GM08714 (cell line): Measurements from ENCODE around the gene RTRAF.

Source experiments
- H3K4me3 ChIP-seq: fragments of 200-500 bp; sonication (Bioruptor generic); 2 replicates; pipeline ENCODE4 v1.5.1; 2014; ENCODE audit warnings: mild to moderate bottlenecking, low read length, inconsistent platforms
- ZNF274 ChIP-seq: IDR thresholded peaks from 2 replicates; pipeline ENCODE4 v1.6.1; 2012; ENCODE audit warnings: mild to moderate bottlenecking, low read depth, low read length

Gene RTRAF

DNA sequence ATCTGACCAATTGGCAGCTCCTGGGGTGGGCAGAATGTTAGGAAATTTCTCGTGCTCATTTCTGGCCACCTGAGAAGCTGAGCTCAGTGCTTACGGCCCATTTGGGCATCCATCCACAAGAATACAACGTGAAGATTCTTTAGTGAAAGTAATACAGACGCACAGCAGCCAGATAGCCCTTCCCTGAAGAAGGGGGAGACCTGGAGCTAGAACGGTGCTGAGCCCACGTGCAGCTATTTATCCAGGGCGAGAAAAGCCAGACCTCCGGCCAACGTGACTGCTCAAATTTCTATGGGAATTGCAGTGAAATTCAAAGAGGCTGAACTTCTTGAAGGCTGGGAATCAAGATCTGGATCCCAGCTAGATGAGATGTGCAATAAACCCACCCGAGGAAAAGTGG is 58.8 kb downstream of the RTRAF start:
- no peak overlapping the region for H3K4me3 ChIP-seq
- TF ChIP-seq ZNF274, result no peak

DNA sequence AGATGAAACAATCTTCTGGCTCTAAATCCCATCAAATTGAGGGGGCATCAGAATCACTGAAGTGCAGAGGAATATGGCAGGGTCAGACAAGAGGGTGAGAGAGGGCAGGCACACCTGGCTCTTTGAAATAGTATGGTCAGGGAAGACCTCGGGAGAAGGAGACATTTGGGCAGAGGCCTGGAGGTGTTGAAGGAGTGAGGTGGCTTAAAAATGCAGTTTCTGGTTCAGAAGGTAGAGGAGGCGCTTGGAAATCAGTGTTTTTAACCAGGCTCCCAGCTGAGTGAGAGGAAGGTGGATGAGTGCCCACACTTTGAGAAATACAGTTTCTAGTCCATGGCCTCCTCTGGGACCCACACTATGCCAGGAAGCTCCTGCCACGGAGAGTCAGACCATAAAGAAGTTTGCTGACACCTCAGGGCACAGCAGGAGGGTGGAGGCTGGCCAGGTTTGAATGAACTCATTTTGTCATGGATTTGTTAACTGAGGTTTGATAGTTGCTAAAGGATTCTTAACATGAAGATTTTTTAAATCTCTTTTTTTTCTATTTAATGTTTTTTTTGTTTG is 59.4 kb downstream of the RTRAF start:
- no peak for TF ChIP-seq ZNF274
- H3K4me3 ChIP-seq, result no peak overlapping the region

DNA sequence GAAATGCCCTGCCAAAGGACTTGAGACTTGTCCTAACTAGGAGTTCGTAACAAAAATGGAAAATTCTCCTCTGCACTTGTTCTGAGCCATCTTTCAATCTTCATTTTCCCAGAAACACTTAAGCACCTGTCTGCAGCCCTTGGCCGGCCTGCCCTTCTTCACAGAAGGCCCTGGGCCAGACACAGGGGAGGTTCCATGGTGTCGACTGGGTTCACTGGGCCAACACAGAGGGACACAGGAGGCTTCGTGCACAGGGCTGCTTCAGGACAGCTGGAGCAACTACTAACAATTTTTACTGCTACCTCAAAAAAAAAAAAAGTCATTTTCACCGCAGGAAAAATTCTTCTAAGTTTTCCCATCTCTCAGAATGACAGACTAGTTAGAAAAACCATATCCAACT is 59.9 kb downstream of the RTRAF start:
- H3K4me3 ChIP-seq, result no peak overlapping the region
- TF ChIP-seq ZNF274, result no peak

DNA sequence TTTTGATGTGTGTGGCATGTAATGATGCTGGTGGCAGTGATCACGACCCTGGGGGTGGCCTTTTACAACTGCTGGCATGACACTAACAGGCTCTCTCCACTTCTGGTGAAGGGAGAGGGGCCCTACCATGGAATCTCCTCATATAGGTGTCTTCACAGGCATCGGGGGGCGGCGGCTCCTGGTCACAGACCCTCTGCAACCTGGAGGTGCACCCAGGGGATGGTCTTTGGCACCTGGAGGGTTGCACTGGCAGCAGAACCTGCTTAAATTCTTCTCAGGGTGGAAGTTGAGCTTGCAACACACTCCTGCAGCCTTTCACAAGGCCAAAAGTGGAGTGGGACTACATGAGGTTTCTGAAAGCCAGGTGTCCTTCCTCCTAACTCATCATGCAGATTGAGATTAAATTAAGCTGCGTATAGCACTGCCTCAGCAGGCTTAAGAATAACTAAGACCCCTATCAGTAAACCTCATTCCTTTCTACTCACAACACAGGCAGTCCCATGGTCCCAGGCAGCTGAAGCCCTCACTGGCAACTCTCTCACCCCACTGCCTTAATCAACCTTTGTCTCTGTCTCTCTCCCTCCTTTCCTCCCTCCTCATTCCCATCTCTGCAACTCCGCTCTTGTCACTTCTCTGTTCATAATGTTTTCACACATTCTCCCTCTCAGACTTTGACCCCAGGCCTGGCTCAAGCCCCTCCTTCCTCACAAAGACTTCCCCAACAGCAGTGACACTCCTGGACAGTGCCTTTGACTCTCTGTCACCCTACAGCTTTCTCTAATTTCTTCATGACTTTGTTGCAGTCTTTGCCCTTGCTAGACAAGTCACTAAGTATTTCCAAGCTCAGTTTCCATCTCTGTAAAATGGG is 60.6 kb downstream of the RTRAF start:
- no peak for TF ChIP-seq ZNF274

DNA sequence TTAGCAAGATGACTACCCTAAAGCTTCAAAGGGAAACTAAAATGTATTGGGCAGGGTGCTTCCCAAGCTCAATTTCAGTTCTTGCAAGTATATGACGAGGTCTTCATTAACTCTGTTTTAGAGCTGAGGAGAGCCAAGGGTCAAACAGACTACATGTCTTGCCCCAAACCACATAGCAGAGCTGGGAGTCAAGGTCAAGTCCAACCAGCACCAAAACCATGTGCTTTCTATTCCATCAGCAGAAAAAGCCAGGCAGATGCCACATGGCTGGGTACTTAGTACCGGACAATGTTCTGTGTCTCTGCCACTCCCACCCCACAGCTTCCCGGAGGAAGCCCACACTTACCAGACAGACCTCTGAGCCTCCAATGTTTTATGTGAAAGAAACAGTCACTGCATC is 61.9 kb downstream of the RTRAF start:
- no peak for TF ChIP-seq ZNF274
- no peak overlapping the region for H3K4me3 ChIP-seq

More for the DNA sequence above, 60.6 kb downstream of the RTRAF start:
- no peak overlapping the region for H3K4me3 ChIP-seq

DNA sequence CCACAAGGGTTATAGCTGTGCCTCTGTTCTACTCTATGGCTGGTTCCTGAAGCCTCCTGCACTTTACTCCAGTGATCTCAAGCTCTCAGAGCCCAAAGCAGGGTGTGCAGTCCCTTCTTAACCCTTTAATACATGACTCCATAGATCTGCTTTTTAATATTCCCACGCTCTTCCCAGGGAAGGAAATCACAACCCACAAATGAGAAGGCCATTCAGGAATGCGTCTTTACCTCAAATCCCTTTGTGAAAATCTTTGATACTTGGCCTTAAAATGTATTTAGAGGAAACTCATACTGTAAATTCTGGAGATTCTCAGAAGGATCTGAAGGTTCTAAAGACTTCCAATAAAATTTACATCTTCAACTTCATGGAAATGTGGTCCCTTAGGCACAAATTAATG is 62.5 kb downstream of the RTRAF start:
- no peak for TF ChIP-seq ZNF274

DNA sequence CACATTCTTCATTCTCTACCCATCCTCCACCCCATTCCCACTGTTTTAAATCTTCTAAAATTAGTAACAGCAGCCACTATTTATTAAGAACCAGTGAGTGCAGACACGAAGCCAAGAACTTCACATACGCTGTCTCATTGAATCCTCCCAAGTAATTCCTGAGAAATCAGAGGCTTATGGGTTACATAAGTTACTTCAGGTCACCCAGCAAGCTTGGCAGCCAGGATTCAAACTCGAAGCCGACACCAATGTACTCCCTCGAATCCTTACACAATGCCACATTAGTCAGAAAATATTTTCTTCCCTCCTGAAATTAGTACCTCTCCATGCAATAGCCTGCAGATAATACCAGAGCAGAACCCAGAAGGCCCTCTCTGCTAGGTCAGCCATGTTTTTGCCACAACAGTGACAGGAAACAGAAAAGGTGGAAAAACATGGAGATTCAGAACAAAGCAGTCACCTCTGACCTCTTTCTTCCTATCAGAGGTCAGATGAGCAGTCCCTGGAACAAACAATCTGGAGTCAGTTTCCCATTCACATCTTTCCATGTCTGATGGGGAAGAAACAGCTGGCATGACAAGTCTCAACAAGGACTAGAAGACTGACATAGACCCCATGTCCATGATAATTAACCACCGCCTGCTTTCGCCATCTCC is 63.1 kb downstream of the RTRAF start:
- no peak overlapping the region for H3K4me3 ChIP-seq
- no peak for TF ChIP-seq ZNF274

More for the DNA sequence above, 62.5 kb downstream of the RTRAF start:
- H3K4me3 ChIP-seq, result no peak overlapping the region

DNA sequence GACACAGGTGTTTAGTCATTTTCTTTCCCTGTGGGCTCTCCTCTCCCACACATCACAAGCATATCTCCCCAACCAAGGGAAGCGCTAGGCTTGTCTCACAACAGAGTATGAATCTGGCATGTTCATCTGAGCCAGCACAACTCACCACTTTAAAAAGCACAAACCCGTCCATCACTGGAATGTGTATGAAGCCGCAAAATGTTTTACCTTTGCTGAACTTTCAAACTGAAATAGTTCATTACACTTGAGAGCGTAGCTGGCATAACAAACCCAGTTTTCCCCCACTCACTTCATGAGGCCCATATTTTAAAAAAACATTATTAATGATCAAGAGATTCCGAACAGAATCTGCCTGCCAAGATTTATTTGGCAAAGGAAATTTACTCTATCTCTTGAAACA is 63.7 kb downstream of the RTRAF start:
- H3K4me3 ChIP-seq, result no peak overlapping the region
- TF ChIP-seq ZNF274, result no peak

DNA sequence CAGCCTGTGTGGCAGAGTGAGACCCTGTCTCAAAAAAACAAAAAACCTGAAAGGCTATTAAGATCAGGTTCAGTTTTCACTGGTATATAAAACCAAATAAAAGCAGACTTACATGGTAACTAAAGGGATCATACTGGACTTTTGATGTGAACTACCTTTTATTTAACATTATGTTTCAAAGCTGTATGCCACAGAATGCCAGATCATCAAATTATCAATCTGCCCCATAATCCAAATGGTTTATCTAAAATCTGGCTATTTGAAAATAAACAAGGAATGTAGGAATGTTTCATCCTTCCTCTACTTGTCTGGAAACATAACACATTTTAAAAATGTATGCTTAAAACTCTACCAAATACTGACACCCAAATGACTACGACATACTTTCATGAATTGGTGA is 65.3 kb downstream of the RTRAF start:
- TF ChIP-seq ZNF274, result no peak
- no peak overlapping the region for H3K4me3 ChIP-seq

DNA sequence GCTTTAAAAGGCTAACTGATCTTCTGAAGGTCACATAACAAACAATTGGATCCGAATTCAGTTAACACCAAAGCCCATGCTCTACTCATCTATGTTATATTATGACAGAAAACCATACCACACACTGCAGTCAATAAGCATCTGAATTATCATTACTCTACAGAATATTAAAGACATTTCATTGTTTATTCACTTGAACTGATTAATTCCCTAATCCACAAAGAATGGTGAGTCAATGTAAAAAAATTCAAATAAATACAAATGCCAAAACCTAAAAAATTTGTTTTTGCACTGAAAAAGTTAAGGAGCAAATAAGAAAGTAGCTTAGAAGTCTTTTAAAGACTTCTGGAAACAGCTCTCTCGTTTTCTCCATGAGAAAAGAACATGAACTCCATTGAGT is 65.8 kb downstream of the RTRAF start:
- H3K4me3 ChIP-seq, result no peak overlapping the region
- no peak for TF ChIP-seq ZNF274

DNA sequence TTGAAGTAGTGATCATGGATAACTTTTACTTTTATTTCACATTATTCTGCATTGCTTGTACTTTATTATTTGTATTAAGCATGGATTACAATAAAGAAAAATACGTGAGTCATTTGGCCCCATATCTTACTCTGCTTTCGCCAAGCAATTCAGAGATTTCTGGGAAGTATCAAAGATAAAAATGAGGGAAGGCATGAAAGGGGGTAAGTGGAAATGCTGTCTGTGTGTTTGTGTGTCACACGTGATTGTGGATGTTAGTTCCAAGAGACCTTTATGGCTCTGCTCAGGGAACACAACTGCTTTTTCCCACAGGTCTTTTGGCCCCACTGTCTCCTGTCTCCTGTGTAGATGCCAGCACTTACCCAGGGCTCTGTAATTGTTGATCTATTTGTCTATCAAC is 69.0 kb downstream of the RTRAF start:
- no peak for TF ChIP-seq ZNF274
- no peak overlapping the region for H3K4me3 ChIP-seq

DNA sequence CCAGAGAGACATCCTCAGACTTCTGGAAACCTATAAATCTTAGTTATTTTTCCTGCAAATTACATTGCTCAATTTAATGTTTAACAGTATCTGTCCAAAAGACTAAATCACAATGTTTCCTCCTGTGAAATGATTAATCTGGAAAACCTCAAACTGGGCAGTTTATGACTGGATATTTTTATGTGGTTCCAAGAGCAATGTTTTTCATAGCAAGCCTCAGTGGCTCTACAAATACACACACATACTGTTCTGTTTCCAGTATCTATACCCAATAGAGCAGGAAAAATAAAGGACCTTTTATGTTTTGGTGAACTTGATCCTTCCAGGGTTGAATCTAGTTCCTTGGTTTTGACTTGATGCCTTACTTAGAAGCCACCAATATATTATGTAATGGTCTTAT is 70.3 kb downstream of the RTRAF start:
- no peak for TF ChIP-seq ZNF274
- no peak overlapping the region for H3K4me3 ChIP-seq

DNA sequence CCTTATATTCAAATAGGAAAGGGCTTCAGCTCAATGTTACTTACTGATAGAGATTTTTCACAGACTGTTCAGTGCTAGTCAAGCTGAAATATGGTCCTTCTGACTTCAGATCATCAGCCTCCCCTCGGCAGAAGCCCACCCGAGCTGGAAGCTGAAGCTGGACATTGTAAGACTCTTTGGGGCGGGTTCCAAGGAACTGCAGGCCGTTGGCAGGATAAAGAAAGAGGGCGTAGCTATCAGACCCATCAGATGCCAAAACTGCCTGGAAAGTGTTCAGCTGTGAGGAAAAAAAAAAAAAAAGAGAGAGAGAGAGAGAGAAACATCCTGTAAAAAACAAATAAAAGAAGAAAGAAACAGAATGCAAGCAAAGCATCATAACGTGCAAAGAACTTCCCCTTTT is 70.7 kb downstream of the RTRAF start:
- TF ChIP-seq ZNF274, result no peak
- H3K4me3 ChIP-seq, result no peak overlapping the region
